Smooth muscle cell (in vitro differentiated cells): ENCODE measurements around the gene AVEN. TPM values are rescaled to one million over a fixed set of nuclear protein-coding genes. Genes with fewer than 3 reads are reported as not detected.

ENCODE experiments used
- DNase-seq: peaks from one replicate; lab custom pipeline; 2025; ENCODE audit not compliant: unreplicated experiment; lab: John Stamatoyannopoulos, UW
- H2AFZ ChIP-seq: fragments of 200-600 bp; sonication (generic); 2 replicates; pipeline ENCODE4 v1.6.0; 2016; ENCODE audit warnings: antibody characterized with exemption, low read depth, mild to moderate bottlenecking
- H3F3A ChIP-seq: fragments of 200-600 bp; sonication (generic); 2 replicates; pipeline ENCODE4 v1.6.0; 2017; ENCODE audit warnings: antibody characterized with exemption, low read depth
- H3K27ac ChIP-seq: fragments of 200-600 bp; sonication (generic); 2 replicates; pipeline ENCODE4 v1.5.1; 2016; ENCODE audit warnings: low read depth, mild to moderate bottlenecking
- H3K27me3 ChIP-seq: fragments of 200-600 bp; sonication (generic); 2 replicates; pipeline ENCODE4 v1.6.1; 2016; ENCODE audit warnings: low read depth, mild to moderate bottlenecking
- H3K36me3 ChIP-seq: fragments of 200-600 bp; sonication (generic); 2 replicates; pipeline ENCODE4 v1.5.1; 2016; ENCODE audit warnings: low read depth
- H3K4me1 ChIP-seq: fragments of 200-600 bp; sonication (generic); 2 replicates; pipeline ENCODE4 v1.5.1; 2016; ENCODE audit warnings: low read depth
- H3K4me2 ChIP-seq: fragments of 200-600 bp; sonication (generic); 2 replicates; pipeline ENCODE4 v1.6.0; 2016; ENCODE audit warnings: mild to moderate bottlenecking
- H3K4me3 ChIP-seq: fragments of 200-600 bp; sonication (generic); 2 replicates; pipeline ENCODE4 v1.5.1; 2016; ENCODE audit warnings: mild to moderate bottlenecking
- H3K79me2 ChIP-seq: fragments of 200-600 bp; sonication (generic); 2 replicates; pipeline ENCODE4 v1.6.0; 2016; ENCODE audit warnings: low read depth, mild to moderate bottlenecking
- H3K9ac ChIP-seq: fragments of 200-600 bp; sonication (generic); 2 replicates; pipeline ENCODE4 v1.6.0; 2016; ENCODE audit warnings: low read depth
- H3K9me3 ChIP-seq: fragments of 200-600 bp; sonication (generic); replicated peaks from 2 replicates; pipeline ENCODE4 v1.5.1; 2016; ENCODE audit warnings: low read depth
- H4K20me1 ChIP-seq: fragments of 200-600 bp; sonication (generic); 2 replicates; pipeline ENCODE4 v1.6.0; 2016; ENCODE audit warnings: low read depth
- WGBS: methylation state at CpG from one replicate; pipeline ENCODE4 v1.1.7; 2016; ENCODE audit warnings: low lambda C conversion rate; 5-methylcytosine and 5-hydroxymethylcytosine counted together
- polyA plus RNA-seq: library from polyadenylated mRNA; unstranded; fragments of >200 nt; fragmentation: Nextera tagmentation; extraction: Ambion mirVana; gene quantifications from 2 replicates; pipeline ENCODE4 v1.2.1, GENCODE V29; 2016
- total RNA-seq: library from RNA; depleted of rRNA; stranded (reverse); fragments of >200 nt; gene quantifications from 2 replicates; pipeline ENCODE4 v1.2.3, GENCODE V29; 2014
- TF ChIP-seq, protein P1 (sequence below): fragments of 200-600 bp; sonication (generic); IDR thresholded peaks from 2 replicates; pipeline ENCODE4 v1.5.1; 2017; ENCODE audit warnings: borderline replicate concordance, mild to moderate bottlenecking, antibody characterized with exemption; ENCODE audit not compliant: insufficient read depth, poor library complexity, severe bottlenecking

AVEN gene
- total and polyA plus RNA-seq, 2 experiments from 2014 or later: 10.6 to 15.7 TPM

DNA sequence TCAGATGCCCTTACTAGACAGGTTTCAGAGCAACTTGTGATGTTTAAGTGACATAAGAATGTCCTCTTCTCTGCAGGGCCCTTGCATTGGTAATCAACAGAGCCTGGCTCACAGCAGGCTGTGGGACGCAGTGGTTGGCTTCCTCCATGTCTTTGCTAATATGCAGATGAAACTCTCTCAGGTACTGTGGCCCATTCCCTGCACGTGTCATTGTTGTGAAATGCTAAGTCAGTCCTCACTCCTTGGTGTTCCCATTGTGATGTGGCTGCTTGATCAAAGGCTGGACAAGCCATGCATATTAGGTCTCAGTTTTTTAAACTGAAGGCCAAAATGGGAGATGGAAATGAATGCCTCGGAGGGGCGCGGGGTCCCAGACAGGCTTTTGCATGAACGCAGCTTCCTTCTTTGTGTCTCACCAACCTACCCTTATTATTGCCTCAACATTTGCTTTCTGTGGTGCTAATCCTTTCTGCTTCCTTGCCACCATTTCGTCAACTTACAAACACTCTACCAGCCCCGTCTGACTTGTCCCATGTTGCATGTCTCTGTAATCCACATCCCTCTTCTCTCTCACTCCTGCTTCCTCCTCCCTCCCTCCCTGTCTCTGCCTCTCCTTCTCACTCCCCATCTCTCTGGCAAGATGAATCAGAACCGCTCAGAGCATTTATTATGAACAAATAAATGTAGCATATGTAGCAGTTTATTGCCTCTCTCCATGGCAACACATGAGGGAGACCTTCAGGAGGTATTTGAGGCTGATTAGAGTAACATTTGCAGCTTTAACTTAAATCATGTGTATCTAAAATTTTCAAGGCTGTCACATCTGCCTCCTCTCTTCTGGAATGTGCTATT is 203.9 kb downstream of the AVEN start:
- H3K4me1 ChIP-seq: no peaks in the 10 kb centered on the region
- no peaks in the 10 kb centered on the region for H3K79me2 ChIP-seq
- no peak overlapping the region for H3K27ac ChIP-seq
- no peaks in the 10 kb centered on the region for H3K9me3 ChIP-seq
- H4K20me1 ChIP-seq: no peaks in the 10 kb centered on the region
- H3K36me3 ChIP-seq: no peaks in the 10 kb centered on the region
- TF ChIP-seq, protein P1, sequence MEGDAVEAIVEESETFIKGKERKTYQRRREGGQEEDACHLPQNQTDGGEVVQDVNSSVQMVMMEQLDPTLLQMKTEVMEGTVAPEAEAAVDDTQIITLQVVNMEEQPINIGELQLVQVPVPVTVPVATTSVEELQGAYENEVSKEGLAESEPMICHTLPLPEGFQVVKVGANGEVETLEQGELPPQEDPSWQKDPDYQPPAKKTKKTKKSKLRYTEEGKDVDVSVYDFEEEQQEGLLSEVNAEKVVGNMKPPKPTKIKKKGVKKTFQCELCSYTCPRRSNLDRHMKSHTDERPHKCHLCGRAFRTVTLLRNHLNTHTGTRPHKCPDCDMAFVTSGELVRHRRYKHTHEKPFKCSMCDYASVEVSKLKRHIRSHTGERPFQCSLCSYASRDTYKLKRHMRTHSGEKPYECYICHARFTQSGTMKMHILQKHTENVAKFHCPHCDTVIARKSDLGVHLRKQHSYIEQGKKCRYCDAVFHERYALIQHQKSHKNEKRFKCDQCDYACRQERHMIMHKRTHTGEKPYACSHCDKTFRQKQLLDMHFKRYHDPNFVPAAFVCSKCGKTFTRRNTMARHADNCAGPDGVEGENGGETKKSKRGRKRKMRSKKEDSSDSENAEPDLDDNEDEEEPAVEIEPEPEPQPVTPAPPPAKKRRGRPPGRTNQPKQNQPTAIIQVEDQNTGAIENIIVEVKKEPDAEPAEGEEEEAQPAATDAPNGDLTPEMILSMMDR: no peak
- no peaks in the 10 kb centered on the region for H3K27me3 ChIP-seq
- no peaks in the 10 kb centered on the region for H3F3A ChIP-seq
- WGBS: 51% methylated on average over 9 of the region's 9 CpGs
- no peak overlapping the region for H3K9ac ChIP-seq
- no peak overlapping the region for H2AFZ ChIP-seq
- DNase-seq: no peak
- no peak overlapping the region for H3K4me2 ChIP-seq
- H3K4me3 ChIP-seq: no peak overlapping the region

DNA sequence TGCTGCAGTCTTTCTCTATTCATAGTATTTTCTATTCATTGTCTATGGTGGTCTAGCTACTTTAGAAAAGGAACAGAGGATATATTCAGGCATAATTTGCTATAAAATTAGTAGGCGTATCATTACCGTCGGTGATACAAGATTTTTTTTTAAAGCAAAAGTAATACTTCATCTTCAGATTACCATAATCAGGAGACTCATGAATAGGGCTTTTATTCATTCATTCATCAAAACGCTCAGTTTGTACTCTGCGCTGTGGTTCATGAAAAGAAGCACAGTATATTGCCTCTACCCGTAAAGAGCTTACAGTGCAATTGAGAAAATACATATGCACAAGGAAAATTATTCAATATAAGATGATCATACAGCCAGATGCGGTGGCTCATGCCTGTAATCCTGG is 207.4 kb downstream of the AVEN start:
- Histone ChIP-seq H3K36me3 (no peaks in the 10 kb centered on the region), H3K4me2 (no peak overlapping the region), H3K4me1 (no peaks in the 10 kb centered on the region), H3K9me3 (no peaks in the 10 kb centered on the region), H3K79me2 (no peaks in the 10 kb centered on the region), H3K9ac (no peak overlapping the region), H3F3A (no peaks in the 10 kb centered on the region), H3K27ac (no peak overlapping the region), H3K27me3 (no peaks in the 10 kb centered on the region), H3K4me3 (no peak overlapping the region), H4K20me1 (no peaks in the 10 kb centered on the region), H2AFZ (no peak overlapping the region)
- TF ChIP-seq, protein P1: no peak
- 89% methylated on average over 7 of the region's 7 CpGs for WGBS
- DNase-seq: no peak

DNA sequence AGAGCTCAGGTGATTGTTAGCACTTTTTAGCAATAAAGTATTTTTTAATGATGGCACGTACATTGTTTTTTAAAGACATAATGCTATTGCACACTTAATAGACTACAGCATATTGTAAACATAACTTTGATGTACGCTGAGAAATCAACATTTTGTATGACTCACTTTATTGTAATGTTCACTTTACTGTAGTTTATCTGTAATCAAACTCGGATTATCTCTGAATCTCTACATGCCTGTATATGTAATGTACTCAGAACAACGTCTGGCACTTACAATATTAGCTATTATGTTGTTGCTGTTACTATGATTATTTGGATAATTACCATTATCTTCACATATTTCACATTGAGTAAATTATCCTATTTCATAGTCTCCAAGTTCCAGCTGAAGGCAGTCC is 208.7 kb downstream of the AVEN start:
- H3K9me3 ChIP-seq: no peaks in the 10 kb centered on the region
- no peak overlapping the region for H2AFZ ChIP-seq
- H3K9ac ChIP-seq: no peak overlapping the region
- WGBS: 69% methylated on average over 4 of the region's 4 CpGs
- TF ChIP-seq, protein P1: no peak
- H3K79me2 ChIP-seq: no peaks in the 10 kb centered on the region
- DNase-seq: no peak
- H3K27ac ChIP-seq: no peak overlapping the region
- H3F3A ChIP-seq: no peaks in the 10 kb centered on the region
- no peaks in the 10 kb centered on the region for H3K4me1 ChIP-seq
- no peak overlapping the region for H3K4me2 ChIP-seq
- H3K36me3 ChIP-seq: no peaks in the 10 kb centered on the region
- H4K20me1 ChIP-seq: no peaks in the 10 kb centered on the region
- no peak overlapping the region for H3K4me3 ChIP-seq
- H3K27me3 ChIP-seq: no peaks in the 10 kb centered on the region

DNA sequence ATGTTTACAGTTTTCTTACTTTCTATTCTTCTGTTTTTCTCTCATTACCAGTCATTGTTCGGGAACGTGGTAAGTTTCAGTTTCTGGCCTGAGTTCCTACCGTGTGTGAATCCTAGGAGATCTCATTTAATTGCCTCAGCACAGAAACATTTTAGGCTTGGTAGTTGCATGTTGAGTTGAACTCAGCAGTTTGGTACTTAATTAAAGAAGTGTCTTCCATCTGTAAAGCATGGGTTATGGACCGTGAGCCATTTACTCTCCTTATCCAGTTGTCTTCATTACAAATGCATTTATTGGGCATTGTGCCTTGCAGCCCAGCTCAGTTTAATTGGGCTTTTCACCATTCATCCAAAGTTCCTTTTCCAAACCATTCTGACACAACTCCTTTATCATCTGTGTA is 212.8 kb downstream of the AVEN start:
- Histone ChIP-seq H3K79me2 (no peaks in the 10 kb centered on the region), H3K27ac (no peak overlapping the region), H3K4me3 (no peak overlapping the region), H3F3A (no peaks in the 10 kb centered on the region), H3K4me1 (no peaks in the 10 kb centered on the region), H3K9me3 (no peaks in the 10 kb centered on the region), H3K9ac (no peak overlapping the region), H3K4me2 (no peak overlapping the region), H4K20me1 (no peaks in the 10 kb centered on the region), H3K36me3 (no peaks in the 10 kb centered on the region), H3K27me3 (no peaks in the 10 kb centered on the region), H2AFZ (no peak overlapping the region)
- WGBS: 94% methylated on average over 4 of the region's 4 CpGs
- TF ChIP-seq, protein P1: no peak
- no peak for DNase-seq
